ENCODE measurements around the gene PLCB4.
"Not testable (repeated sequence)": the region's sequence is repeated elsewhere in the genome, so short reads cannot be mapped to it uniquely, and the experiment has no call there.

The PLCB4 gene

GRCh38 chr20:9150679-9151078, 81.8 kb downstream of the PLCB4 start:
- Histone ChIP-seq H3K4me2 (ENCODE audit: low read length) (no peak overlapping the region), H2BK120ac (ENCODE audit: insufficient read depth, low read length, poor library complexity) (no peak overlapping the region), H3K4ac (ENCODE audit: low read depth, low read length) (no peak overlapping the region), H2AK5ac (ENCODE audit: low read length) (no peak overlapping the region), H4K12ac (ENCODE audit: low read depth, low read length) (no peak overlapping the region), H3K36me3 (ENCODE audit: control insufficient read depth in 1 of 2, insufficient read depth in 2 of 2, low read length in 2 of 2) (no peaks in the 10 kb centered on the region), H3K79me2 (ENCODE audit: control insufficient read depth, insufficient read depth, low read length, poor library complexity) (no peaks in the 10 kb centered on the region), H3K9me3 (ENCODE audit: insufficient read depth, low read depth, low read length) (peaks cover 5% of the 10 kb centered on the region), H3K14ac (ENCODE audit: low read length) (no peak overlapping the region), H3K23ac (ENCODE audit: low read length) (no peak overlapping the region), H2BK12ac (ENCODE audit: low read length) (no peak overlapping the region), H3K9ac (ENCODE audit: low read length) (no peak overlapping the region), H4K91ac (ENCODE audit: low read depth, low read length) (no peak overlapping the region), H4K8ac (ENCODE audit: low read depth, low read length) (no peak overlapping the region), H3K27ac (ENCODE audit: low read depth, low read length) (no peak overlapping the region), H3K4me1 (ENCODE audit: control insufficient read depth in 1 of 2, insufficient read depth in 2 of 2, low read length in 2 of 2) (no peaks in the 10 kb centered on the region), H3K18ac (ENCODE audit: low read length) (no peak overlapping the region), H2AFZ (ENCODE audit: insufficient read depth, low read length, poor library complexity) (no peak overlapping the region), H3K4me3 (ENCODE audit: low read depth, low read length) (no peak overlapping the region), H3K27me3 (ENCODE audit: insufficient read depth, low read length) (no peaks in the 10 kb centered on the region), H3K79me1 (ENCODE audit: low read length) (no peaks in the 10 kb centered on the region), H2BK5ac (ENCODE audit: low read depth, low read length, poor library complexity) (no peak overlapping the region)
- no peak for DNase-seq
- no CpG with 5 or more reads among the region's 3 CpGs for WGBS (ENCODE audit: extremely low coverage, insufficient coverage, insufficient read length)

GRCh38 chr20:9152139-9152538, 83.3 kb downstream of the PLCB4 start:
- H3K4ac ChIP-seq (ENCODE audit: low read depth, low read length); H3K79me2 ChIP-seq (ENCODE audit: control insufficient read depth, insufficient read depth, low read length, poor library complexity); H2BK120ac ChIP-seq (ENCODE audit: insufficient read depth, low read length, poor library complexity); H2BK12ac ChIP-seq (ENCODE audit: low read length); H2AFZ ChIP-seq (ENCODE audit: insufficient read depth, low read length, poor library complexity); H4K8ac ChIP-seq (ENCODE audit: low read depth, low read length); H4K12ac ChIP-seq (ENCODE audit: low read depth, low read length); H2BK5ac ChIP-seq (ENCODE audit: low read depth, low read length, poor library complexity); DNase-seq; H2AK5ac ChIP-seq (ENCODE audit: low read length); H3K4me3 ChIP-seq (ENCODE audit: low read depth, low read length); H3K79me1 ChIP-seq (ENCODE audit: low read length); H3K4me2 ChIP-seq (ENCODE audit: low read length); H3K27me3 ChIP-seq (ENCODE audit: insufficient read depth, low read length); H3K4me1 ChIP-seq (ENCODE audit: control insufficient read depth in 1 of 2, insufficient read depth in 2 of 2, low read length in 2 of 2); H3K36me3 ChIP-seq (ENCODE audit: control insufficient read depth in 1 of 2, insufficient read depth in 2 of 2, low read length in 2 of 2); H3K14ac ChIP-seq (ENCODE audit: low read length); H3K23ac ChIP-seq (ENCODE audit: low read length); H3K27ac ChIP-seq (ENCODE audit: low read depth, low read length); H3K18ac ChIP-seq (ENCODE audit: low read length); H3K9ac ChIP-seq (ENCODE audit: low read length); H3K9me3 ChIP-seq (ENCODE audit: insufficient read depth, low read depth, low read length); H4K91ac ChIP-seq (ENCODE audit: low read depth, low read length): not testable (repeated sequence)
- WGBS (ENCODE audit: extremely low coverage, insufficient coverage, insufficient read length): no CpG with 5 or more reads among the region's 1 CpG

DNA sequence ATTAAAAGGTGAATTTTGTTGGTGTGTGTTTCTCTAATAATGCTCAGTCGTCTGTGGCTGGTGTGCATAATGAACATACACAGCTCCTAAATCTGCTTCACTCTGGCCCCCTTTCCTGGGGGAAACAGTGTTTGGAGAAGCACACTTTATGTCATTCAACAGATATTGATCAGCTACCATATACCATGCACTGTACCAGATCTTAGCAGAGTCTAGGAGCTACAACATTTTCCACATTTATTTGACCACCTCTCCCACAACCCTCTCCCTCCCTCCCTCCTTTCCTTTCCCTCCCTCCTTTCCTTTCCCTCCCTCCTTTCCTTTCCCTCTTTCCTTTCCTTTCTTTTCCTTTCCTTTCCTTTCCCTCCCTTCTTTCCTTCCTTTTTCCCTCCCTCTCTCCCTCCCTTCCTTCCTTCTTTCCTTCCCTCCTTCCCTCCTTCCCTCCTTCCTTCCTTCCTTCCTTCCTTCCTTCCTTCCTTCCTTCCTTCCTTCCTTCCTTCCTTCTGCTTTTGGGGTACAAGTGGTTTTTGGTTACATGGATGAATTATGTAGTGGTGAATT, 85.7 kb downstream of the PLCB4 start:
- Histone ChIP-seq H3K9ac (ENCODE audit: low read length) (no peak overlapping the region), H2BK120ac (ENCODE audit: insufficient read depth, low read length, poor library complexity) (no peak overlapping the region), H2BK5ac (ENCODE audit: low read depth, low read length, poor library complexity) (no peak overlapping the region), H4K8ac (ENCODE audit: low read depth, low read length) (no peak overlapping the region), H2BK12ac (ENCODE audit: low read length) (no peak overlapping the region), H2AK5ac (ENCODE audit: low read length) (no peak overlapping the region), H2AFZ (ENCODE audit: insufficient read depth, low read length, poor library complexity) (no peak overlapping the region), H3K79me1 (ENCODE audit: low read length) (no peaks in the 10 kb centered on the region), H3K27me3 (ENCODE audit: insufficient read depth, low read length) (no peaks in the 10 kb centered on the region), H3K4me3 (ENCODE audit: low read depth, low read length) (no peak overlapping the region), H3K4ac (ENCODE audit: low read depth, low read length) (no peak overlapping the region), H3K4me2 (ENCODE audit: low read length) (no peak overlapping the region), H3K23ac (ENCODE audit: low read length) (no peak overlapping the region), H3K14ac (ENCODE audit: low read length) (no peak overlapping the region), H3K9me3 (ENCODE audit: insufficient read depth, low read depth, low read length) (peaks cover 5% of the 10 kb centered on the region), H4K12ac (ENCODE audit: low read depth, low read length) (no peak overlapping the region), H3K18ac (ENCODE audit: low read length) (no peak overlapping the region), H3K27ac (ENCODE audit: low read depth, low read length) (no peak overlapping the region), H4K91ac (ENCODE audit: low read depth, low read length) (no peak overlapping the region), H3K36me3 (ENCODE audit: control insufficient read depth in 1 of 2, insufficient read depth in 2 of 2, low read length in 2 of 2) (no peaks in the 10 kb centered on the region), H3K79me2 (ENCODE audit: control insufficient read depth, insufficient read depth, low read length, poor library complexity) (no peaks in the 10 kb centered on the region), H3K4me1 (ENCODE audit: control insufficient read depth in 1 of 2, insufficient read depth in 2 of 2, low read length in 2 of 2) (no peaks in the 10 kb centered on the region)
- no peak for DNase-seq
- no CpG with 5 or more reads among the region's 1 CpG for WGBS (ENCODE audit: extremely low coverage, insufficient coverage, insufficient read length)

DNA sequence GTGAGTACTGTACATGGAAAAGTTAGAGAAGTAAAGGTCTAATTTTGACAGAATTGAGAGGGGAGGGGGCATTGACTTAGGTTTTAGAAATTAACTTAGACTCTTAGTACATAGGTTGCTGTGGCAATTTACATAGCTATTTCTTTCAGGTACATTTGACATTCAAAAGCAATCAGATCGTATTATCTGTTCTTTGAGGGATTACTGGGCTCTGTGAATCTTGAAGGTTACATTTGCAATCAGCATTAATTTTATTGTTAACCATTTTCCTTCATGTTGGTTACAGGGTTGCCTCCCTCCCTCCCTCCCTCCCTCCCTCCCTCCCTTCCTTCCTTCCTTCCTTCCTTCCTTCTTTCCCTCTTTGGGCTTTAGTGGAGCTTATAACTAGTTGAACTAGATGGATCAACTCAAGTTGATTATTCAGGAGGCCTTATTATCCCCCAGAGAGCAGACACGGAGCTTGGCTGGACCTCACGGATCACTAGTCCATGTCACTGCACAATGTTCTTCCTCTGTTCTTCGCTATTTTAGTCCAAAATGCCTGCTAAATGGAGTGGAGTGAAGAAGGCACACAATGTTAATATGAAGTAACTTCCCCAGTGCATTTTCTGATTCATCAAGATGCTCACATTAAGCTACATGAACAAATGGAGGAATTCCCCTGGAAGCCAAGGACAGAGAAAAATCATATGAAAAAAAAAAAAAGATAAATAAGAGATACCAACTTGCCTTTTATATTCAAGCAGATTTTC, 87.8 kb downstream of the PLCB4 start:
- DNase-seq: no peak
- Histone ChIP-seq H2BK5ac (ENCODE audit: low read depth, low read length, poor library complexity) (no peak overlapping the region), H3K9me3 (ENCODE audit: insufficient read depth, low read depth, low read length) (peaks cover 5% of the 10 kb centered on the region), H3K36me3 (ENCODE audit: control insufficient read depth in 1 of 2, insufficient read depth in 2 of 2, low read length in 2 of 2) (no peaks in the 10 kb centered on the region), H3K27ac (ENCODE audit: low read depth, low read length) (no peak overlapping the region), H3K18ac (ENCODE audit: low read length) (no peak overlapping the region), H3K79me1 (ENCODE audit: low read length) (no peaks in the 10 kb centered on the region), H3K27me3 (ENCODE audit: insufficient read depth, low read length) (no peaks in the 10 kb centered on the region), H2BK12ac (ENCODE audit: low read length) (no peak overlapping the region), H3K4me3 (ENCODE audit: low read depth, low read length) (no peak overlapping the region), H2BK120ac (ENCODE audit: insufficient read depth, low read length, poor library complexity) (no peak overlapping the region), H4K8ac (ENCODE audit: low read depth, low read length) (no peak overlapping the region), H3K4me1 (ENCODE audit: control insufficient read depth in 1 of 2, insufficient read depth in 2 of 2, low read length in 2 of 2) (no peaks in the 10 kb centered on the region), H3K4ac (ENCODE audit: low read depth, low read length) (no peak overlapping the region), H4K91ac (ENCODE audit: low read depth, low read length) (no peak overlapping the region), H3K23ac (ENCODE audit: low read length) (no peak overlapping the region), H3K4me2 (ENCODE audit: low read length) (no peak overlapping the region), H2AK5ac (ENCODE audit: low read length) (no peak overlapping the region), H2AFZ (ENCODE audit: insufficient read depth, low read length, poor library complexity) (no peak overlapping the region), H3K14ac (ENCODE audit: low read length) (no peak overlapping the region), H3K9ac (ENCODE audit: low read length) (no peak overlapping the region), H3K79me2 (ENCODE audit: control insufficient read depth, insufficient read depth, low read length, poor library complexity) (no peaks in the 10 kb centered on the region), H4K12ac (ENCODE audit: low read depth, low read length) (no peak overlapping the region)
- no CpG with 5 or more reads among the region's 4 CpGs for WGBS (ENCODE audit: extremely low coverage, insufficient coverage, insufficient read length)
